ENCODE data around the gene STK38. TPM values are rescaled to one million over a fixed set of nuclear protein-coding genes. Genes with fewer than 3 reads are reported as not detected.

Gene STK38
- total and polyA plus RNA-seq, 2 of the 4 experiments (the other 2 are of a cell fraction) = 10.6 to 19.7 TPM

DNA sequence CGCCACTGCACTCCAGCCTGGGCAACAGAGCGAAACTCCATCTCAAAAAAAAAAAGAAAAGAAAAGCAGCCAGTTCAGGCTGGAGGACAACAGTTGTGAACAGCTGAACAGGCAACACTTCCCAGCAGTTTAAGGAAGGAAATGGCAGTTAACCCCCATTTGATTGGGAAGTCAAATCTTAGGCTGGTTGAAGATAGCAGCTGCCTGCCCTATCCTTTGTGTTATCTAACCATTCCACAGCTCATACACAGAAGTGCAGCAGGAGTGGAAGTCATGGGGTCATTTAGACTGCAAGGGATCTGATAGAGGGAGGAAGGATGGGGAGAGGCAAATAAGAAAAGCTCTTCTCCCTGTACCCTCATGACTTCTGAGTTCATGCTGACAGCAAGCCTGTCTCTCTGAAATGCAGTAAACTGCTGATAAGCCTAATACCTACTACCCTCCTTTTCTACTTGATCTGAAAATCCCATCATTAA lies 69.2 kb downstream of the STK38 start:
- no peak overlapping the region for H2BK20ac ChIP-seq (ENCODE audit: low read depth, low read length)
- in situ Hi-C loops (cut with MboI; ENCODE audit: low sequenced_read_pairs) (no loop called here), intact Hi-C loops (cut with micrococcal nuclease) (no loop called here), dilution Hi-C loops (cut with HindIII; ENCODE audit: low sequenced_read_pairs, unreplicated experiment) (no loop called here)
- DNase-seq (no peak), ATAC-seq (ENCODE audit: low read depth) (no peak)
- no peak overlapping the region for H4K5ac ChIP-seq (ENCODE audit: low read depth, low read length)
- H3K4me1 ChIP-seq (ENCODE audit: control insufficient read depth, insufficient read depth, low read length) = no peaks in the 10 kb centered on the region
- H2BK120ac ChIP-seq (ENCODE audit: low read depth, low read length) = no peak overlapping the region
- H3K27ac ChIP-seq (ENCODE audit: insufficient read depth, low read length) = no peak overlapping the region
- no peaks in the 10 kb centered on the region for H3K9me3 ChIP-seq (ENCODE audit: control insufficient read depth, insufficient read depth, low read length)
- WGBS, 2 experiments (ENCODE audit: extremely low coverage in 2 of 2, insufficient read length in 1 of 2) = no CpG with 5 or more reads among the region's 2 CpGs
- H4K91ac ChIP-seq (ENCODE audit: insufficient read depth, low read depth, low read length) = no peak overlapping the region
- H3K18ac ChIP-seq (ENCODE audit: low read depth, low read length) = no peak overlapping the region
- H3K9ac ChIP-seq (ENCODE audit: low read depth, low read length) = no peak overlapping the region
- no peak overlapping the region for H2BK15ac ChIP-seq (ENCODE audit: low read depth, low read length)
- no TSS peak for BruUV-seq (replicated peaks)
- H4K8ac ChIP-seq (ENCODE audit: low read depth in 2 of 2, low read length in 2 of 2) = no peak overlapping the region
- no peak overlapping the region for H2BK5ac ChIP-seq (ENCODE audit: low read depth, low read length, poor library complexity, severe bottlenecking)
- no peak overlapping the region for H3K4ac ChIP-seq (ENCODE audit: low read depth, low read length)
- no peak for TF ChIP-seq CHD1 (IDR thresholded peaks at IDR 0.05; ENCODE audit: low read depth, low read length)
- no peak for TF ChIP-seq NFE2L2 (IDR thresholded peaks at IDR 0.05; ENCODE audit: low read depth, low read length)
- TF ChIP-seq, protein P1, sequence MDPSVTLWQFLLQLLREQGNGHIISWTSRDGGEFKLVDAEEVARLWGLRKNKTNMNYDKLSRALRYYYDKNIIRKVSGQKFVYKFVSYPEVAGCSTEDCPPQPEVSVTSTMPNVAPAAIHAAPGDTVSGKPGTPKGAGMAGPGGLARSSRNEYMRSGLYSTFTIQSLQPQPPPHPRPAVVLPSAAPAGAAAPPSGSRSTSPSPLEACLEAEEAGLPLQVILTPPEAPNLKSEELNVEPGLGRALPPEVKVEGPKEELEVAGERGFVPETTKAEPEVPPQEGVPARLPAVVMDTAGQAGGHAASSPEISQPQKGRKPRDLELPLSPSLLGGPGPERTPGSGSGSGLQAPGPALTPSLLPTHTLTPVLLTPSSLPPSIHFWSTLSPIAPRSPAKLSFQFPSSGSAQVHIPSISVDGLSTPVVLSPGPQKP (IDR thresholded peaks at IDR 0.05; ENCODE audit: borderline replicate concordance, low read depth, low read length) = no peak
- TF ChIP-seq MAZ (IDR thresholded peaks at IDR 0.05; ENCODE audit: borderline replicate concordance, low read depth, low read length) = no peak
- no peak for TF ChIP-seq RAD21 (IDR thresholded peaks at IDR 0.05; ENCODE audit: low read length)
- no peak for TF ChIP-seq SMC3 (IDR thresholded peaks at IDR 0.05; ENCODE audit: low read depth, low read length)
- no peak overlapping the region for H3K4me2 ChIP-seq (ENCODE audit: low read depth, low read length)
- H3K27me3 ChIP-seq (ENCODE audit: control insufficient read depth, insufficient read depth, low read length) = no peaks in the 10 kb centered on the region
- peaks cover 27 to 47% of the 10 kb centered on the region in 2 experiments for H3K79me1 ChIP-seq (ENCODE audit: low read depth in 1 of 2, low read length in 2 of 2)
- H2AK5ac ChIP-seq (ENCODE audit: low read depth, low read length) = no peak overlapping the region
- no peaks in the 10 kb centered on the region for H3K9me1 ChIP-seq (ENCODE audit: insufficient read depth, low read length)
- H4K20me1 ChIP-seq (ENCODE audit: insufficient read depth, low read length) = no peaks in the 10 kb centered on the region; the same call in 1 of the 2 replicates
- no peak overlapping the region for H3K56ac ChIP-seq (ENCODE audit: extremely low read depth, insufficient read depth, low read length)
- ChIA-PET CTCF (no interaction called here), POLR2A (ENCODE audit: unreplicated experiment) (no interaction called here)
- no peak overlapping the region for H3K14ac ChIP-seq (replicated peaks; ENCODE audit: low read depth, low read length)
- H2AFZ ChIP-seq (replicated peaks; ENCODE audit: low read length, poor library complexity) = no peak overlapping the region
- peaks cover 14% of the 10 kb centered on the region for H3K36me3 ChIP-seq (ENCODE audit: control insufficient read depth, insufficient read depth, low read length)
- H2AK9ac ChIP-seq (replicated peaks; ENCODE audit: low read depth, low read length, poor library complexity) = no peak overlapping the region
- no peak overlapping the region; the same call in 1 of the 2 replicates for H3K23ac ChIP-seq (ENCODE audit: low read depth, low read length)
- no peak overlapping the region for H3K4me3 ChIP-seq (ENCODE audit: insufficient read depth, low read depth, low read length)
